PC-9 (cell line): Measurements from ENCODE around the gene FANCM.

Experiments used
- EZH2 ChIP-seq: fragments of 200-600 bp; sonication (generic); IDR thresholded peaks from 2 replicates; pipeline ENCODE4 v1.8.0; 2017; ENCODE audit warnings: antibody characterized with exemption, low read depth
- TF ChIP-seq, protein P1 (sequence below): fragments of 200-600 bp; sonication (generic); conservative IDR thresholded peaks from 2 replicates; pipeline ENCODE4 v1.6.1; 2017; ENCODE audit warnings: mixed run types, antibody characterized with exemption, mild to moderate bottlenecking, moderate library complexity

DNA sequence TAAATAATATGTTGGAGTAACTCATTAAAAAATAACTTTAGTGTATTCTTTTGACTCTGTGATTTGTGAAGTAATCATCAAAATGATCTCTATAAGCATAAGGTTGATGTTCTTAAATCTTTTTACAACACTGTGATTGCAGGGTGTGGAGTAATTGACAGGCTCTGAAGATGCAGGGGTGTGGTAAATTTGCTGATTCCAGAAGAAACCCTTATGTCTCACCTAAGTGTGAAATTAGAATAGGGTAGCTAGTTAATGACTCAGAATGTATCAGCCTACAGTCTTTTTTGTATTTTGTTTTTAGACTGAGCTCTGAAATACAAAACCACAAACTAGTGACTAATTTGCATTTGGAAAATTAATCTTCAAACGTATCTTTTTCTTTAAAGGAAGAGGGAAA, 45.9 kb upstream of the FANCM start:
- TF ChIP-seq, protein P1, sequence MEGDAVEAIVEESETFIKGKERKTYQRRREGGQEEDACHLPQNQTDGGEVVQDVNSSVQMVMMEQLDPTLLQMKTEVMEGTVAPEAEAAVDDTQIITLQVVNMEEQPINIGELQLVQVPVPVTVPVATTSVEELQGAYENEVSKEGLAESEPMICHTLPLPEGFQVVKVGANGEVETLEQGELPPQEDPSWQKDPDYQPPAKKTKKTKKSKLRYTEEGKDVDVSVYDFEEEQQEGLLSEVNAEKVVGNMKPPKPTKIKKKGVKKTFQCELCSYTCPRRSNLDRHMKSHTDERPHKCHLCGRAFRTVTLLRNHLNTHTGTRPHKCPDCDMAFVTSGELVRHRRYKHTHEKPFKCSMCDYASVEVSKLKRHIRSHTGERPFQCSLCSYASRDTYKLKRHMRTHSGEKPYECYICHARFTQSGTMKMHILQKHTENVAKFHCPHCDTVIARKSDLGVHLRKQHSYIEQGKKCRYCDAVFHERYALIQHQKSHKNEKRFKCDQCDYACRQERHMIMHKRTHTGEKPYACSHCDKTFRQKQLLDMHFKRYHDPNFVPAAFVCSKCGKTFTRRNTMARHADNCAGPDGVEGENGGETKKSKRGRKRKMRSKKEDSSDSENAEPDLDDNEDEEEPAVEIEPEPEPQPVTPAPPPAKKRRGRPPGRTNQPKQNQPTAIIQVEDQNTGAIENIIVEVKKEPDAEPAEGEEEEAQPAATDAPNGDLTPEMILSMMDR: no peak
- TF ChIP-seq EZH2: no peak
